Measurements from ENCODE around the gene LAMTOR5.

Gene LAMTOR5

GRCh38 chr1:110393286-110393685 lies 14.2 kb downstream of the LAMTOR5 start:
- Histone ChIP-seq H3K27me3 (ENCODE audit: control insufficient read depth, low read length) (no peaks in the 10 kb centered on the region), H3F3A (ENCODE audit: control insufficient read depth, insufficient read depth) (peaks cover 6% of the 10 kb centered on the region), H3K79me2 (ENCODE audit: control insufficient read depth, low read length) (no peaks in the 10 kb centered on the region), H3K4me3 (ENCODE audit: low read length) (no peak overlapping the region), H3K4me2 (ENCODE audit: low read length) (no peak overlapping the region), H4K20me1 (ENCODE audit: control insufficient read depth, insufficient read depth, low read depth, low read length) (no peaks in the 10 kb centered on the region), H3K9me3 (ENCODE audit: control insufficient read depth, insufficient read depth, low read length) (no peaks in the 10 kb centered on the region), H3K27ac (ENCODE audit: low read depth, low read length) (no peak overlapping the region), H3K9me2 (replicated peaks; ENCODE audit: control insufficient read depth, low read length) (no peaks in the 10 kb centered on the region), H3K36me3 (ENCODE audit: control insufficient read depth, low read length) (peaks cover 38% of the 10 kb centered on the region), H3K4me1 (ENCODE audit: control insufficient read depth, low read length) (peaks cover 15% of the 10 kb centered on the region)
- TF ChIP-seq EZH2phosphoT487 (IDR thresholded peaks at IDR 0.05; ENCODE audit: borderline replicate concordance, low read length) = no peak
- TF ChIP-seq, protein P1, sequence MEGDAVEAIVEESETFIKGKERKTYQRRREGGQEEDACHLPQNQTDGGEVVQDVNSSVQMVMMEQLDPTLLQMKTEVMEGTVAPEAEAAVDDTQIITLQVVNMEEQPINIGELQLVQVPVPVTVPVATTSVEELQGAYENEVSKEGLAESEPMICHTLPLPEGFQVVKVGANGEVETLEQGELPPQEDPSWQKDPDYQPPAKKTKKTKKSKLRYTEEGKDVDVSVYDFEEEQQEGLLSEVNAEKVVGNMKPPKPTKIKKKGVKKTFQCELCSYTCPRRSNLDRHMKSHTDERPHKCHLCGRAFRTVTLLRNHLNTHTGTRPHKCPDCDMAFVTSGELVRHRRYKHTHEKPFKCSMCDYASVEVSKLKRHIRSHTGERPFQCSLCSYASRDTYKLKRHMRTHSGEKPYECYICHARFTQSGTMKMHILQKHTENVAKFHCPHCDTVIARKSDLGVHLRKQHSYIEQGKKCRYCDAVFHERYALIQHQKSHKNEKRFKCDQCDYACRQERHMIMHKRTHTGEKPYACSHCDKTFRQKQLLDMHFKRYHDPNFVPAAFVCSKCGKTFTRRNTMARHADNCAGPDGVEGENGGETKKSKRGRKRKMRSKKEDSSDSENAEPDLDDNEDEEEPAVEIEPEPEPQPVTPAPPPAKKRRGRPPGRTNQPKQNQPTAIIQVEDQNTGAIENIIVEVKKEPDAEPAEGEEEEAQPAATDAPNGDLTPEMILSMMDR (IDR thresholded peaks at IDR 0.05; ENCODE audit: low read depth, low read length, poor library complexity, severe bottlenecking) = no peak

- TF ChIP-seq, protein P1 (IDR thresholded peaks at IDR 0.05; ENCODE audit: low read depth, low read length, poor library complexity, severe bottlenecking) = no peak
- no peak for TF ChIP-seq EZH2phosphoT487 (IDR thresholded peaks at IDR 0.05; ENCODE audit: borderline replicate concordance, low read length)
- Histone ChIP-seq H3K4me3 (ENCODE audit: low read length) (no peak within 1 kb of the TSS), H3K4me2 (ENCODE audit: low read length) (no peak within 1 kb of the TSS), H3K27ac (ENCODE audit: low read depth, low read length) (no peak within 1 kb of the TSS), H4K20me1 (ENCODE audit: control insufficient read depth, insufficient read depth, low read depth, low read length) (no peaks in the 10 kb centered on the region), H3K4me1 (ENCODE audit: control insufficient read depth, low read length) (peaks cover 40% of the 10 kb centered on the region), H3K27me3 (ENCODE audit: control insufficient read depth, low read length) (no peaks in the 10 kb centered on the region), H3K79me2 (ENCODE audit: control insufficient read depth, low read length) (peaks cover 4% of the 10 kb centered on the region; the same call in 1 of the 2 replicates), H3K9me2 (replicated peaks; ENCODE audit: control insufficient read depth, low read length) (no peaks in the 10 kb centered on the region), H3F3A (ENCODE audit: control insufficient read depth, insufficient read depth) (peaks cover 13% of the 10 kb centered on the region), H3K36me3 (ENCODE audit: control insufficient read depth, low read length) (peaks cover 47% of the 10 kb centered on the region), H3K9me3 (ENCODE audit: control insufficient read depth, insufficient read depth, low read length) (no peaks in the 10 kb centered on the region)
These were observed 16.7 kb downstream of the LAMTOR5 start, which contains the start of gene SLC16A4 for GRCh38 chr1:110390692-110391245. SLC16A4 (minus strand) TSS chr1:110391026; CDS start chr1:110389323, 1,703 bp downstream.

DNA sequence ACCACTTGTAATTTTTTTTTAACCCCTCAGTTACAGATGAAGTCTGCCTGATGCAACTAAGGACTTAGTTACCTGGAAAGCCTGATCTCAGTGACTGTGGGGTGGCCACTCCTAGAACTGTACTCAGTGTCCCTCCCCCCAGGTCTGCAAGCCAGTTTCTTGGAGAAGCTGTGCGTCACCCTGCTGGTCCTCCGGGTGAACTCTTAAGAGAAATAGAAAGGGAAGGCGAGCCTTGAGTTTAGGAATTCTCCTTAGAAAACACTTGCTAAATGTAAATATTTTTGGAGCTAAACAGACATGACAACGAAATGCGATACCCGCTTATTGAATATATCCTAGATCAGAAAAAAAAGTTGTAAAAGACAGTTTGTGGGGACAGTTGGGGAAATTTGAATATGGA lies 17.4 kb downstream of the LAMTOR5 start:
- peaks cover 4% of the 10 kb centered on the region; the same call in 1 of the 2 replicates for H3K79me2 ChIP-seq (ENCODE audit: control insufficient read depth, low read length)
- peaks cover 40% of the 10 kb centered on the region for H3K36me3 ChIP-seq (ENCODE audit: control insufficient read depth, low read length)
- TF ChIP-seq EZH2phosphoT487 (IDR thresholded peaks at IDR 0.05; ENCODE audit: borderline replicate concordance, low read length) = no peak
- TF ChIP-seq, protein P1 (IDR thresholded peaks at IDR 0.05; ENCODE audit: low read depth, low read length, poor library complexity, severe bottlenecking) = no peak
- H3F3A ChIP-seq (ENCODE audit: control insufficient read depth, insufficient read depth) = peaks cover 19% of the 10 kb centered on the region
- H3K4me3 ChIP-seq (ENCODE audit: low read length) = no peak overlapping the region
- no peak overlapping the region for H3K4me2 ChIP-seq (ENCODE audit: low read length)
- H3K4me1 ChIP-seq (ENCODE audit: control insufficient read depth, low read length) = peaks cover 47% of the 10 kb centered on the region
- no peaks in the 10 kb centered on the region for H3K27me3 ChIP-seq (ENCODE audit: control insufficient read depth, low read length)
- no peaks in the 10 kb centered on the region for H4K20me1 ChIP-seq (ENCODE audit: control insufficient read depth, insufficient read depth, low read depth, low read length)
- H3K9me2 ChIP-seq (replicated peaks; ENCODE audit: control insufficient read depth, low read length) = no peaks in the 10 kb centered on the region
- no peaks in the 10 kb centered on the region for H3K9me3 ChIP-seq (ENCODE audit: control insufficient read depth, insufficient read depth, low read length)
- no peak overlapping the region for H3K27ac ChIP-seq (ENCODE audit: low read depth, low read length)

Measured in DOHH2 (cell line).